ENCODE data around the gene NDUFA5.

NDUFA5 gene

DNA sequence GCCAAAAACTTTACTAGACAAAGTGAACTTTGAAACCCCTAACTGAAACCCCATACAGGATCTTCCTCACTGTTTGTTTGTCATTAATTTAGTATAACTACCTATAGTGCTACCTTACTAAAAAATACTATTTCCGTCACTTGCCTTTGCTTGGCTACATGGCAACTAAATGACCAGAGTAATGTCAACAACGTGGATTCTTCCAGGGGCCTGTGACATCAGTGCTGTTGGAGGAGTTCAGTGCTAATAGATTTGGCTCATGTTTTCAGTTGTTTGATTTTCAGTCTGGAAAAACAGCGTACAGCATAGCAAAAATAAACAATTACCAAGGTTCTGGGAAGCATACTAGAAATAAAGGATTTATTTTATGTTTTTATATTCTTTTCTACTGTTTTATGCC lies 41.0 kb upstream of the NDUFA5 start:
- TF ChIP-seq, protein P1, sequence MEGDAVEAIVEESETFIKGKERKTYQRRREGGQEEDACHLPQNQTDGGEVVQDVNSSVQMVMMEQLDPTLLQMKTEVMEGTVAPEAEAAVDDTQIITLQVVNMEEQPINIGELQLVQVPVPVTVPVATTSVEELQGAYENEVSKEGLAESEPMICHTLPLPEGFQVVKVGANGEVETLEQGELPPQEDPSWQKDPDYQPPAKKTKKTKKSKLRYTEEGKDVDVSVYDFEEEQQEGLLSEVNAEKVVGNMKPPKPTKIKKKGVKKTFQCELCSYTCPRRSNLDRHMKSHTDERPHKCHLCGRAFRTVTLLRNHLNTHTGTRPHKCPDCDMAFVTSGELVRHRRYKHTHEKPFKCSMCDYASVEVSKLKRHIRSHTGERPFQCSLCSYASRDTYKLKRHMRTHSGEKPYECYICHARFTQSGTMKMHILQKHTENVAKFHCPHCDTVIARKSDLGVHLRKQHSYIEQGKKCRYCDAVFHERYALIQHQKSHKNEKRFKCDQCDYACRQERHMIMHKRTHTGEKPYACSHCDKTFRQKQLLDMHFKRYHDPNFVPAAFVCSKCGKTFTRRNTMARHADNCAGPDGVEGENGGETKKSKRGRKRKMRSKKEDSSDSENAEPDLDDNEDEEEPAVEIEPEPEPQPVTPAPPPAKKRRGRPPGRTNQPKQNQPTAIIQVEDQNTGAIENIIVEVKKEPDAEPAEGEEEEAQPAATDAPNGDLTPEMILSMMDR (IDR thresholded peaks at IDR 0.05; ENCODE audit: low read depth, low read length), result no peak
- in situ Hi-C loops (cut with HindIII; ENCODE audit: low sequenced_read_pairs), result no loop called here
- H3K4me3 ChIP-seq (ENCODE audit: low read depth, low read length), result no peak overlapping the region
- DNase-seq (ENCODE audit: low read depth, low spot score), result no peak

DNA sequence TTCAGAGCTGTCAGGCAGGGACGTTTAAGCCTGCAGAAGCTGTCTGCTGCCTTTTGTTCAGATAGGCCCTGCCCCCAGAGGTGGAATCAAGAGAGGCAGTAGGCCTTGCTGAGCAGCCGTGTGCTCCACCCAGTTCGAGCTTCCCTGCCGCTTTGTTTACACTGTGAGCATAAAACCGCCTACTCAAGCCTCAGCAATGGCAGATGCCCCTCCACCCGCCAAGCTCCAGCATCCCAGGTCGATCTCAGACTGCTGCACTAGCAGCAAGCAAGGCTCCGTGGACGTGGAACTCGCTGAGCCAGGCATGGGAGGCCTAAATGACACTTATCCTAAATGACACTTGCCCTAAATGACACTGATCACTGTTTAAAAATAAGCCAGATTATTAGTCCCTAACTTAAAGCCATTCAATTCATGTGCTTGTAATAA lies 37.2 kb upstream of the NDUFA5 start:
- H3K4me3 ChIP-seq (ENCODE audit: low read depth, low read length), result no peak overlapping the region
- DNase-seq (ENCODE audit: low read depth, low spot score), result peak; percentile 13
- in situ Hi-C loops (cut with HindIII; ENCODE audit: low sequenced_read_pairs), result no loop called here
- TF ChIP-seq, protein P1 (IDR thresholded peaks at IDR 0.05; ENCODE audit: low read depth, low read length), result no peak

DNA sequence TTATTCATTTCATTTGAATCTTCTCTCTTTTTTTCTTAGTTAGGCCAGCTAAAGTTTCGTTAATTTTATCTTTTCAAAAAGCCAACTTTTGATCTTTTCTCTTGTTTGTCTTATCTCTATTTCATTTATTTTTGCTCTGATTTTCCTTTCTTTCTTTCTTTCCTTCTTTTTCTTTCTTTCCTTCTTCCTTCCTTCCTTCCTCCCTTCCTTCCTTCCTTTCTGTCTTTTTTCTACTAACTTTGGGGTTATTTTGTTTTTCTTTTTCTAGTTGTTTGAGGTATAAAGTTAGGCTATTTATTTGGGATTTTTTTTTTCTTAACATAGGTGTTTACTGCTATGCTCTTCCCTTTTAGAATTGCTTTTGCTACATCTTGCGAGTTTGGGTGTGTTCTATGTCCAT lies 30.8 kb upstream of the NDUFA5 start:
- in situ Hi-C loops (cut with HindIII; ENCODE audit: low sequenced_read_pairs), result no loop called here
- DNase-seq (ENCODE audit: low read depth, low spot score), result no peak
- no peak overlapping the region for H3K4me3 ChIP-seq (ENCODE audit: low read depth, low read length)
- TF ChIP-seq, protein P1 (IDR thresholded peaks at IDR 0.05; ENCODE audit: low read depth, low read length), result no peak

DNA sequence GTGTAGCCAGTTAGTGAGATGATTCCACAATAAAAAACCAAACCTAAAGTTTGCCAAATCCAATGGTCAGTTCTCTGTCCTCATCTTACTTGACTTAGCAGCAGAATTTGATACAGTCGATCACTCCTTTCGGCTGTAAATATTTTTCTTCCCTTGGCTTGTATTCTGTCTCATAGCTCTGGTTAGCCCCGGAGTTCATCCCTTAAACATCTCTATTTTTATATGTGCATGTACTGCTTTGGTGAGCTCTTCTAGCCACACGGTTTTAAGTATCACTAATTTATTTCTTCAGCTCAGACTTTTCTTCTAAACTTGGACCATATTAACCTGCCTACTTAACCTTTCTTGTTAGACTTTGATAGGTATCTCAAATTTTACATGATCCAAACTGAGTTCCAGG lies 26.2 kb upstream of the NDUFA5 start:
- DNase-seq (ENCODE audit: low read depth, low spot score), result no peak
- no peak overlapping the region for H3K4me3 ChIP-seq (ENCODE audit: low read depth, low read length)
- TF ChIP-seq, protein P1 (IDR thresholded peaks at IDR 0.05; ENCODE audit: low read depth, low read length), result no peak
- in situ Hi-C loops (cut with HindIII; ENCODE audit: low sequenced_read_pairs), result no loop called here

DNA sequence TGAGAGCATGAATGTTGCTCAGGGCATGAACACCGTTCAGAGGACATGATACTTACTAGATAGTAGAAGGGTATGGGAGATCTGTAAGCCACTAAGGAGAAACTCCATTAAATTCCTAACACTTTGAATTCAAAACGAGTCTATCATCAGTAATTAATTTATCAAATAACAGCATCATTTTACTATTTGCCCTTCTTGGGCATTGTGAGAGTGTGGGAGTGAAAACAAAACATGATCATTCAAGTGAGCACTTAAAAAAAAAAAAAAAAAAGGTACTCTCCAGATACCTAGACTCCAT lies 23.5 kb upstream of the NDUFA5 start:
- TF ChIP-seq, protein P1 (IDR thresholded peaks at IDR 0.05; ENCODE audit: low read depth, low read length), result no peak
- in situ Hi-C loops (cut with HindIII; ENCODE audit: low sequenced_read_pairs), result no loop called here

DNA sequence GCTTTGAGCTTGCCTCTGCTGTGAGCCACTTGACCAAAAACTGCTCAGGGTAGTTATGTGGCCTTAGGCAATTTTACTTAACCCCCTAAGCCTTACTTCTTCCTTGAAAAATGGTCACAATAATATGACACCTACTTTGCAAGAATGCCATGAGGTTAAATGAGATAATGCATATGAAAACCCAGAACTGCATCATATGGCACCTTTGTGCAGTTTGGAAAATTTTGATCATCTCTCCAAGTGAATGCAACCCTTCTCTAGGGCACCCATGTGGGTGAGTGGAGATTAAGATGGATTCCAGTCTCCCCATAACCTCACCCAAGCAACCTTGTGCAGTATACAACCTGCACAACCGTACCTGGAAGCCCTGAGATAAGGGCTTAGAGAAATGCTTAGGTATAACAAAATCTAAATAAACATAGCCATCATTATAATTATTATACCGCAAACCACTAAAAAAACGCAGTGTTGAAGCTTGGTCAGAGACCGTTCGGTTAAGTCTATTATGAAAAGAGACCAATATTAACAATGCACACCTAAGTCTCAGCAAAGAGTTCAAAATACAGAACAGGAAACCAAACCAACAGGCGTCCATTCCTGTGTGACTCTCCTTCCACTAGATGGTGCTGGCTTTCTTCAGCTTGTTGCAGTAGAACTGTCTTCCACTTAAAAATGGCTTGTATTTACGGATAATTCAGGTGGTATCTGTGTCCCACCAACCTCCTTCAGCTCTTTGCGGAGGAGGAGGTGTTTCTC lies 23.0 kb upstream of the NDUFA5 start:
- in situ Hi-C loops (cut with HindIII; ENCODE audit: low sequenced_read_pairs), result no loop called here
- TF ChIP-seq, protein P1 (IDR thresholded peaks at IDR 0.05; ENCODE audit: low read depth, low read length), result peak; percentile 89
- no peak overlapping the region for H3K4me3 ChIP-seq (ENCODE audit: low read depth, low read length)
- DNase-seq (ENCODE audit: low read depth, low spot score), result peak; percentile 56

More for the DNA sequence above, 23.5 kb upstream of the NDUFA5 start:
- no peak for DNase-seq (ENCODE audit: low read depth, low spot score)
- no peak overlapping the region for H3K4me3 ChIP-seq (ENCODE audit: low read depth, low read length)
